Large intestine (tissue), 3 donors: Measurements from ENCODE around the gene OPCML. TPM values are rescaled to one million over a fixed set of nuclear protein-coding genes. Genes with fewer than 3 reads are reported as not detected.

ENCODE experiments used
- DNase-seq, 2 donors: peaks; one replicate each; pipeline versions ENCODE4 v3.0.0 to v3.0.0-alpha.2; 2013
- H3K27ac ChIP-seq: one replicate; pipeline ENCODE4 v1.5.1; 2013; ENCODE audit warnings: low read length
- H3K27me3 ChIP-seq: 2 replicates; pipeline ENCODE4 v1.6.1; 2013; ENCODE audit warnings: low read length; ENCODE audit not compliant: control insufficient read depth, insufficient read depth
- H3K36me3 ChIP-seq: 2 replicates; pipeline ENCODE4 v1.6.1; 2013; ENCODE audit warnings: low read length; ENCODE audit not compliant: control insufficient read depth, insufficient read depth
- H3K4me1 ChIP-seq: one replicate; pipeline ENCODE4 v1.6.1; 2013; ENCODE audit warnings: low read length; ENCODE audit not compliant: control insufficient read depth, insufficient read depth
- H3K4me3 ChIP-seq: one replicate; pipeline ENCODE4 v1.5.1; 2013; ENCODE audit warnings: low read length
- H3K9me3 ChIP-seq: one replicate; pipeline ENCODE4 v1.6.1; 2013; ENCODE audit warnings: mild to moderate bottlenecking, low read depth, low read length, moderate library complexity; ENCODE audit not compliant: control insufficient read depth
- WGBS: methylation state at CpG from one replicate; pipeline ENCODE4 v1.1.5; 2013; ENCODE audit warnings: low lambda C conversion rate; ENCODE audit not compliant: insufficient coverage; 5-methylcytosine and 5-hydroxymethylcytosine counted together
- polyA plus RNA-seq: library from polyadenylated mRNA; unstranded; fragments of 120-200 nt; gene quantifications from one replicate; pipeline ENCODE4 v1.2.1, GENCODE V29; 2013

Gene OPCML
- polyA plus RNA-seq, 1 donor: 1.4 TPM

DNA sequence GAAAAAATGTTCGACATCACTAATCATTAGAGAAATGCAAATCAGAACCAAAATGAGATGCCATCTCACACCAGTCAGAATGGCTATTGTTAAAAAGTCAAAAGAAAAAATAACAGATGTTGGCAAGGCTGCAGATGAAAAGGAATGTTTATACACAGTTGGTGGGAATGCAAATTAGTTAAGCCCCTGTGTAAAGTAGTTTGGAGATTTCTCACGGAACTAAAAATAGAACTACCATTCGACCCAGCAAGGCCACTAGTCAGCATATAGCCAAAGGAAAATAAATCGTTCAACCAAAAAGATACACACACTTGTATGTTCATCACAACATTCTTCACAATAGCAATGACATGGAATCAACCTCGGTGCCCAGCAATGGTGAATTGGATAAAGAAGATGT, 503.2 kb downstream of the OPCML start:
- no peaks in the 10 kb centered on the region for H3K36me3 ChIP-seq
- DNase-seq: no peak
- no peak overlapping the region for H3K27ac ChIP-seq
- H3K4me3 ChIP-seq: no peak overlapping the region
- no peaks in the 10 kb centered on the region for H3K9me3 ChIP-seq
- H3K4me1 ChIP-seq: no peaks in the 10 kb centered on the region
- 67% methylated on average over 4 of the region's 5 CpGs for WGBS
- H3K27me3 ChIP-seq: peaks cover 3% of the 10 kb centered on the region

DNA sequence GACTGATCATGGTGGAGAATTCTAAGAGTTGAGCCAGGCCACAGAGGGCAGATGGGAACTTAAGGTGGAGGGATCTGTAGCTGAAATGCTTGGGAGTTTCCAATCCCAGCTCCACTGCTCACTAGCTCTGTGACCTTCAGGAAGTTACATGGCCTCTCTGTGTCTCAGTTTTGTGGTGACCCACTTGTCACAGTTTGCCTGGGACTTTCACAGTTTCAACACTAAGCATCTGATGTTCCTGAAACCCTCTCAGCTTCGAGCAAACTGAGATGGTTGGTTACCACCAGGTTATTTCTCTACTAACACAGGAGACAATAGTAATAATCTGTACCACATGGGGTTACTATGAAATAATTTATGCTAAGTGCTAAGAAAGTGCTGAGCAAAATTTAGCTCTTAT, 505.3 kb downstream of the OPCML start:
- DNase-seq: no peak
- Histone ChIP-seq H3K4me1 (no peaks in the 10 kb centered on the region), H3K27me3 (peaks cover 16% of the 10 kb centered on the region), H3K9me3 (no peaks in the 10 kb centered on the region), H3K4me3 (no peak overlapping the region), H3K27ac (no peak overlapping the region), H3K36me3 (no peaks in the 10 kb centered on the region)
- no CpG with 5 or more reads among the region's 1 CpG for WGBS

DNA sequence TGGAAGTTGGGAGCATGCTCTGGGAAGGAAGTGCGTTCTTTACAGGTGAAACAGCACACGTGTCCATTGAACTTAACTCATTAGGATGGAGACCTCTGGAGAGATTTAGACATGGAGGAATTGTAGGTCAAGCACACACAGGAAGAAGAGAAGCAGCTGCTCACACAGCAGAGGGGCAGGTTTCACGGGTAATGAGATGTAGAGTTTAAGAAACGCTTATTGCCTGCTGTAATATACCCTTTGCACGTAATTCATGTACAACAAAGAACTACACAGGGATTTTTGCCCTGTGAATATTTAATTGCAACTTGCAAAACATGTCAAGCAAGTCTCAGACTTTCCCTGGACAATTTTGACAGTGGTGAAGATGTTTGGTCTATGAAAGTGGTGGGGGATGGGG, 508.0 kb downstream of the OPCML start:
- no peaks in the 10 kb centered on the region for H3K36me3 ChIP-seq
- no peaks in the 10 kb centered on the region for H3K4me1 ChIP-seq
- H3K27ac ChIP-seq: no peak overlapping the region
- DNase-seq: no peak
- no peak overlapping the region for H3K4me3 ChIP-seq
- no peaks in the 10 kb centered on the region for H3K9me3 ChIP-seq
- WGBS: 100% methylated on average over 1 of the region's 5 CpGs
- peaks cover 25% of the 10 kb centered on the region for H3K27me3 ChIP-seq

DNA sequence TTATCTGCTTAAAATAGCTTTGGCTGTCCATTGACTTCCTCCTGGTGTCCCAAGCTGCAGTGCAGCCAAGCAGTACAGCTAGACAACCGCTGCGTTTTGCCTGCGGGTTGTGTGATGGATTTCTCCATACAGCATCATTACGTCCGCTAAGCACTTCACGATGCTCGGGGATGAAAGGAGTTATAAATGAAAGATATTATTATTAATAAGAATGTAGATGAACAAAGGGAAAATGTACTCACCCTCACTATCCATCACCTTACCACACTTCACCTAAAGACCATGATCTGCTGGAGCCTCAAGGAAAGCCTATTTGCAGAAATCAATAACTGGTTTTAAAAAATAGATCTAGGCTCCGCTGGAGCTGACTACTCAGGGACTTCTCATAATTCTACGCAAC, 509.1 kb downstream of the OPCML start:
- H3K27ac ChIP-seq: no peak overlapping the region
- H3K27me3 ChIP-seq: peaks cover 25% of the 10 kb centered on the region
- DNase-seq: no peak
- WGBS: 100% methylated on average over 1 of the region's 9 CpGs
- H3K4me1 ChIP-seq: no peaks in the 10 kb centered on the region
- H3K9me3 ChIP-seq: no peaks in the 10 kb centered on the region
- H3K4me3 ChIP-seq: no peak overlapping the region
- H3K36me3 ChIP-seq: no peaks in the 10 kb centered on the region

DNA sequence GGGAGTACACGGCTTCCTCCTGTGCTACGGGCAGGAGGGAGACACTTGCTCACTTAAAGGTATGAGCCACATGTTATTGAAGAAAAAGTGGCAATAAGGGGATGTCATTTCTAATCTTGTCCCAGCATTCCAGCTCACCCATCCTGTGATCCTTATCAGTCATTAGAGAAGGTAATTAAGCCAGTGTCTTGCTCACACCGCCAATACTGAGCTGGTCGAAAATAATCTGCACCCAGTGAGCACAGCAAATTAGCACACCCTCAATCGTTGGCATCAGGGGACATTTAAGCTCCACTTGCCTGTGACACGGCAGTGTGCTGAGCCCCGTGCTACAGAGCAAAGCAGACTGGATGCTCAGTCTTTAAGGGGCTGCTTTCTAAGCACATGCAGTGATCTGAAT, 510.7 kb downstream of the OPCML start:
- peaks cover 25% of the 10 kb centered on the region for H3K27me3 ChIP-seq
- no CpG with 5 or more reads among the region's 7 CpGs for WGBS
- H3K36me3 ChIP-seq: no peaks in the 10 kb centered on the region
- no peaks in the 10 kb centered on the region for H3K9me3 ChIP-seq
- no peaks in the 10 kb centered on the region for H3K4me1 ChIP-seq
- H3K4me3 ChIP-seq: no peak overlapping the region
- no peak for DNase-seq
- H3K27ac ChIP-seq: no peak overlapping the region

DNA sequence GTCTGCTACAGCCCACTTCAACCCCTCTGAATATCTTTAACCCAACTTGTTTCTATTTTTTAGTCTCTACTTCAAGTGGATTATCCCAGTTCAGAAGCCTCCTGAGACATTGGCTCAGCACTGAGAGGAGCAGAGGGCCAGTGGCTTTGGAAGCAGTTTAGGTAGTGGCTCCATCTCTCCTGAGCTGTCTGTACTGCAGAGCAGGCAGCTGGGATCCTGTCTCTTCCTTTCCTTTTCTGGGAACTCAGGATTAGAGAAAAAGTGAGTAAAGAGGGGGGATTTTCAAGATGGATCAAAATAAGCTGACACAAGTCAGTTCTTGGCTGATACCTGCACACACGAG, 512.0 kb downstream of the OPCML start:
- Histone ChIP-seq H3K27ac (no peak overlapping the region), H3K4me1 (no peaks in the 10 kb centered on the region), H3K4me3 (no peak overlapping the region), H3K27me3 (peaks cover 25% of the 10 kb centered on the region), H3K36me3 (no peaks in the 10 kb centered on the region), H3K9me3 (no peaks in the 10 kb centered on the region)
- no peak for DNase-seq
- 100% methylated on average over 1 of the region's 1 CpG for WGBS

DNA sequence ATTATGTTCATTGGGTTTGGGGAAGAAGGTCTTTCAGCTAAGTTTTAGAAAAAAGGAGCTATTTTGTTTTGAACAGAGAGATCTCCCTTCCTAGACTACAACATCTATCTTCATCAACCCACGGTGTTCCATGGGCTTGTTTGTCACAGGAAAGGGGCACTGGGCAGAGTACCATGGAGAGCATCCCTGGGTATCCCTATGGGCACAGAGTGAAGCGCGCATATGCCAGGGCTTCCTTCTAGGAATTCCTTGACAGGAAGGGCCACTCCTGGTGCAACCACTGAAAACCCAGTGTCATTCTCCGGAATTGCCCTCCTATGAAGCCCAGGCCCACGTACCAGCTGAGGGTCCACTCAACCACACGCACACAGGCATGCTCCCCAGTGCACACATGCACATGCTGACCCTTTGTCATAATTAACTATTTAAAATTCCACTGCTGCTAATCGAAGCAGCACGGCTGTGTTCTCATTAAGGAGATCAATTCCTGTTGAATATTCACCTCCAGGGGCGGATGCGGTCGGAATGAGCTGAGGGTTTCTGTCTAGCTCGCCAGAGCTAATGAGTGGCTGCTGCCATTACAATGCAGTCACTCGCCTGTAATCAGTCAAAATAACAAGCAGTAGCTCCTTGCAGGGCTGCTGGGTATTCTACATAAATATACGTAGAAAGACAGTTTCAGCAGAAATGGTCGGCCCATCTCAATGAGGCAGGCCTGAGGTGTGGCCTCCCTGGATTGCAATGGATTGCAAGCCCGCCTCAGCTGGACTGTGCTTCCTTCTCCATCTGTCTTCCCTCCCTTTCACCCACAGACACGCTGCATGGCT, 512.5 kb downstream of the OPCML start:
- no CpG with 5 or more reads among the region's 17 CpGs for WGBS
- Histone ChIP-seq H3K4me1 (no peaks in the 10 kb centered on the region), H3K27ac (no peak overlapping the region), H3K4me3 (no peak overlapping the region), H3K9me3 (no peaks in the 10 kb centered on the region), H3K27me3 (peaks cover 25% of the 10 kb centered on the region), H3K36me3 (no peaks in the 10 kb centered on the region)
- DNase-seq: no peak

DNA sequence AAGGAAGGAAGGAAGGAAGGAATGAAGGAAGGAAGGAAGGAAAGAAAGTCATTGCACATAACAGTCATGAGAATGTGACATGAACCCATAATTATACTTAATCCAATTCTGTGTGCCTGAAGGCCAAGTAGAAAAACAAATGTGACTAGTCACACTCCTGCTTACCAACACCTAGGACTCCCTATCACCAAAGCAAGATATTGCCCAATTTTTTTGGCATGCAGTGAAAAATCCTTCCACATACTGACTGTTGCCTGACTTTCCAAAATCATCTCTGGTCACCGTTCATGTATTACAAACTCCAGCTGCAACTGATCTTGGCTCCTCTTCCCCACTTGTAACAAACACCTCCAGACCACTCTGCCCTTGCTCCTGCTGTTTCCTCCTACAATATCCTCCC, 516.8 kb downstream of the OPCML start:
- Histone ChIP-seq H3K36me3 (no peaks in the 10 kb centered on the region), H3K27ac (no peak overlapping the region), H3K27me3 (peaks cover 5% of the 10 kb centered on the region), H3K4me3 (no peak overlapping the region), H3K4me1 (no peaks in the 10 kb centered on the region), H3K9me3 (no peaks in the 10 kb centered on the region)
- WGBS: no CpG with 5 or more reads among the region's 1 CpG
- no peak for DNase-seq

DNA sequence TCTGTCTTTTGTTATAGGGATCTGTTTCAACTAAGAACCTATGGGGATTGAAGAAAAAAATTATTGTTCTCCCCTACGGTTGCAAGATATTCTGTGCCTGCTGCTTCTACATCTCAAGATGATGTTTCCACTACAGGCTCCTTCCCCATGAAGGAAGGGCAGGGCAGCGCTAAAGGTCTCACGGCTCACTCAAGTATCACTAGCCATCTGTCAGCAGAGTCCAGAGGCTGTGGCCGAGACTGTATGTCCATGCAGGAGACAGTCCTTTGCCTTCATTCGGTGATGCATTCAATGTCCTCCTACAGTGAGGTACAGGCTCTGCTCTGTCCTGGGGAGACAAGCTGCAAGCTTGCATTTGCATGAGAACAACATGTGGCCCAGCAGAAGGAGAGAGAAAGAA, 518.0 kb downstream of the OPCML start:
- H3K9me3 ChIP-seq: no peaks in the 10 kb centered on the region
- DNase-seq: no peak
- H3K27me3 ChIP-seq: peaks cover 9% of the 10 kb centered on the region
- H3K36me3 ChIP-seq: no peaks in the 10 kb centered on the region
- no peak overlapping the region for H3K27ac ChIP-seq
- H3K4me1 ChIP-seq: no peaks in the 10 kb centered on the region
- no CpG with 5 or more reads among the region's 5 CpGs for WGBS
- H3K4me3 ChIP-seq: no peak overlapping the region

DNA sequence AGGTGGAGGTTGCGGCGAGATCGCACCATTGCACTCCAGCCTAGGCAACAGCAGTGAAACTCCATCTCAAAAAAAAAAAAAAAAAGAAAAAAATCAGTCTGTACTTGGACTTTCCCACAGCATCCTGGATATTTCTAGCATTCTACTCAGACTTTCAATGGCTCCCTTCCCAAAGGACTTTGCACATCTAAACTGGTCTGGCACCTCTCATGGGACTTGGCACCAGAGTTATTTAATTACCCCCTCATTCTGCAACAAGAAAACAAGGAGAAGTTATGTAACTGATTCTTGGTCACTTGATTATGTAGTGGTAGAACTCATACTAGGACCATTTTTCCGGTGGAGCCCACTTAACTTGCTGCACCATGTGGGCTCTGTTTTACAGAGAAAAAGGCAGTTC, 519.5 kb downstream of the OPCML start:
- Histone ChIP-seq H3K27me3 (peaks cover 11% of the 10 kb centered on the region), H3K9me3 (no peaks in the 10 kb centered on the region), H3K4me1 (no peaks in the 10 kb centered on the region), H3K36me3 (no peaks in the 10 kb centered on the region), H3K4me3 (no peak overlapping the region), H3K27ac (no peak overlapping the region)
- no peak for DNase-seq
- no CpG with 5 or more reads among the region's 4 CpGs for WGBS

DNA sequence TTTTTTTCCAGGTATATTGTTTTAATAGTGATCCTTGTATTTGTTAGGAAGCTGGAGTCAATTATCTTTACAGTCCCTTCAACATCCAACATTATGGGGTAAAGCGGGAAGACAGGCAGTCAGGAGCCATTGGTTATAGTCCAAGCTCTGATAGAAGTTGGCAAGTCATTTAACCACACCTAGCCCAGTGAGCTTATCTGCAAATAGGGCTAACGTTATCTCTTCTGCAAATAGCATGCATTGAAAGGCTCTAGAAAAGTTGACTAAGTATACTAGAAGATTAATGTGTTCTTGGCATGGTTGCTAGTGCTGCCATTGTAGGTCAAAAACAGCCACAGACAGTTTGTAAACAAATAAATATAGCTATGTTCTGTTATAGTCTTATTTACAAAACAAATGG, 520.7 kb downstream of the OPCML start:
- Histone ChIP-seq H3K27ac (no peak overlapping the region), H3K4me1 (no peaks in the 10 kb centered on the region), H3K36me3 (no peaks in the 10 kb centered on the region), H3K9me3 (no peaks in the 10 kb centered on the region), H3K27me3 (peaks cover 11% of the 10 kb centered on the region), H3K4me3 (no peak overlapping the region)
- no CpG with 5 or more reads among the region's 2 CpGs for WGBS
- DNase-seq: peak in 1 of 2 donors; percentile 12
